T-helper 1 cell treated with Interleukin-12 subunit alpha and Interleukin-12 subunit beta and Interleukin-4 antibody, amounts not matched to agents 30 μg/mL and 1 μg/mL, for 36 hours (primary cell): ENCODE data around the gene HAS3.

Source experiments
- H3K27ac Mint-ChIP-seq: one replicate; pipeline ENCODE4 v1.8.0; 2021; ENCODE audit warnings: mild to moderate bottlenecking, mixed read lengths
- H3K27me3 Mint-ChIP-seq: one replicate; pipeline ENCODE4 v1.8.0; 2021; ENCODE audit warnings: low read depth, mixed read lengths
- H3K36me3 Mint-ChIP-seq: one replicate; pipeline ENCODE4 v1.8.0; 2021; ENCODE audit warnings: low read depth, mixed read lengths
- H3K4me1 Mint-ChIP-seq: one replicate; pipeline ENCODE4 v1.8.0; 2021; ENCODE audit warnings: low read depth, mixed read lengths
- H3K4me3 Mint-ChIP-seq: one replicate; pipeline ENCODE4 v1.8.0; 2021; ENCODE audit warnings: mild to moderate bottlenecking, moderate library complexity, mixed read lengths
- H3K9me3 Mint-ChIP-seq: one replicate; pipeline ENCODE4 v1.8.0; 2021; ENCODE audit warnings: mixed read lengths

HAS3 gene

DNA sequence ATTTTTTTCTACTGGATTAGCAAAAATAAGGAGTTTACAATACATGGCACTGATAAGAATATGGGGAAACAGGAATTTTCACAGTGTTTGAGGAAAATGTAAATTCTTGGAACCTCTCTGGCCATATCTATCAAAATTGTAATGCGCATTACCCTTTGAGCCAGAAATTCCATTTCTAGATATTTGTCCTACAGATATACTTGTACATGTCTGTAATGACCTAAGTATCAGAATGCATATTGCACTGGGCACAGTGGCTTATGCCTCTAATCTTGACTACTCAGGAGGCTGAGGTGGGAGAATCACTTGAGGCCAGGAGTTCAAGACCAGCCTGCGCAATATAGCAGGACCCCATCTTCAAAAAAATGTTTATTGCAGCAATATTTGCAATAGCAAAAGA is 25.8 kb upstream of the HAS3 start:
- no peak overlapping the region for H3K27ac Mint-ChIP-seq
- no peaks in the 10 kb centered on the region for H3K9me3 Mint-ChIP-seq
- no peaks in the 10 kb centered on the region for H3K4me1 Mint-ChIP-seq
- H3K36me3 Mint-ChIP-seq = no peaks in the 10 kb centered on the region
- H3K27me3 Mint-ChIP-seq = no peaks in the 10 kb centered on the region
- H3K4me3 Mint-ChIP-seq = no peak overlapping the region

DNA sequence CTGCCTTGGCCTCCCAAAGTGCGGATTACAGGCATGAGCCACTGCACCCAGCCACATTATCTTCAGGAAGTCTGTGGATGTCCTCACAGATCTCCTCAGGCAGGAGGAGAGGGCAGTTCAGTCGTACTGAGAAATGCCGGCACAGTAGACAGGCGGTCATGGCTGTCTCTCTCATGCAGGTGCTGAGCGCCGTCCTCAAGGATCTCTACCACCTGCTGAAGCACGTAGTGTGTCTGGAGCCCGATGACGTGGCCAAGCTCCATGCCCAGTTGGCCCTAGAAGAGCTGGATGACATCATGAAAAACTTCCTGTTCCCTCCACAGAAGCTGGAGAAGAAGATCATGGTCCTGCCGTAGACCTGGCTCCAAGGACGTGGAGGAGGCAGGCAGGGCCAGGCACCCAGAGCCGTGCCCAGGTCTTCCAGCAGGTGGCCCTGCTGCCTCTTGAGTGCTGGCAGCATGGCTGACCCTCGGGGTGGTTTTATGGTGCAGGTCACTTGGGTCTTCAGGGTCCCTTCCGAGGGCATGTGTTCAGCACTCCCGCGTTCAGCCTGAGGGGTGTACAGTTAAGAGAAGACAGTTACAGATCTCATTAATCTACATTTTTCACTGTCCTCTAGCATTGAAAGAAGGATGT is 22.0 kb upstream of the HAS3 start:
- Mint-ChIP-seq H3K36me3 (no peaks in the 10 kb centered on the region), H3K27me3 (no peaks in the 10 kb centered on the region), H3K27ac (no peak overlapping the region), H3K4me3 (no peak overlapping the region), H3K9me3 (no peaks in the 10 kb centered on the region), H3K4me1 (peaks cover 4% of the 10 kb centered on the region)

DNA sequence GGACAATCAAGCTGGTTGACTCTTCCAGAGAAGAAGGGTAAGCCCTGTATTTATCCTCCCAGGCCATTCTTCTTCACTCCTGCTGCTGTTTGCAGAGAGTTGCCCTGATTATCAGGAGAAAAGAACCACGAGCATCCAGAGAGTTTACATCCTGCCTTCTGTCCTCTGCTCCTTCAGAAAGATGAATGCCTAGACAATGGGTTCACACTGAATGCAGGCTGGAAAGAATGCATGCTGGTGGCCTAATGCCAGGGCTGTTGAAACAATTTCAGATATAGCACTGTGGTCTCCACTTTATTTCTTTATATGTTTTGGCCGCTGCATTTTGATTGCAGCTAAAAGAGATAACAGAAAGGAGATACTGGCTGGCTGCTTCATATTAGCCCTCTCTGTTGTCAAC is 21.2 kb upstream of the HAS3 start:
- Mint-ChIP-seq H3K4me3 (no peak overlapping the region), H3K27ac (no peak overlapping the region), H3K4me1 (peaks cover 6% of the 10 kb centered on the region), H3K27me3 (no peaks in the 10 kb centered on the region), H3K36me3 (no peaks in the 10 kb centered on the region), H3K9me3 (no peaks in the 10 kb centered on the region)

DNA sequence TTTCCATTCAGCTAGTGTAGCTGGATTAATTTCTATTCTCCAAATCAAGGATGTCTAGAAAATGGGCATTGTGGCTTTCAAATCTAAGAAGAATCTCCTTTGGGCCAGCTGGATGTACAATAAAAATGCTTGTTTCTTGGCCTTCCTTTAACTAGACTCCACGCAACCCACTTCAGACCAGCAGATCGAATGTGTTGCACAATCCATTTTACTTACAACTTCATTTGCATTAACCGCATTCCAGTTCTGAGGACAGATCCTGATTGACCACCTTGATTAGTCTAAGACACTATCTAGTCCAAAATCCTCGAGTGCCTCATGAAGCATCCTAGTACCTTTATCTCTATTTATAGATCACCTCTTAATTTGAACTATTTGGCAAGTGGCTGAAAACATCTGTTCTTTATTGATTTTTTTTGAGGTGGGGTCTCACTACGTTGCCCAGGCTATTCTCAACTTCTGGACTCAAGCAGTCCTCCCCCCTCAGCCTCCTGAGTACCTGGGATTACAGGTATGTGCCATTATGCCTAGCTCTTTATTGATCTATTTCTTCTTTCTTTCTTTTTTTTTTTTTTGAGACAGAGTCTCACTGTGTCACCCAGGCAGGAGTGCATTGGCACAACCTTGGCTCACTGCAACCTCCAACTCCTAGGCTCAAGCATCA is 20.3 kb upstream of the HAS3 start:
- Mint-ChIP-seq H3K36me3 (no peaks in the 10 kb centered on the region), H3K4me3 (no peak overlapping the region), H3K27ac (no peak overlapping the region), H3K27me3 (no peaks in the 10 kb centered on the region), H3K9me3 (no peaks in the 10 kb centered on the region), H3K4me1 (peaks cover 6% of the 10 kb centered on the region)

DNA sequence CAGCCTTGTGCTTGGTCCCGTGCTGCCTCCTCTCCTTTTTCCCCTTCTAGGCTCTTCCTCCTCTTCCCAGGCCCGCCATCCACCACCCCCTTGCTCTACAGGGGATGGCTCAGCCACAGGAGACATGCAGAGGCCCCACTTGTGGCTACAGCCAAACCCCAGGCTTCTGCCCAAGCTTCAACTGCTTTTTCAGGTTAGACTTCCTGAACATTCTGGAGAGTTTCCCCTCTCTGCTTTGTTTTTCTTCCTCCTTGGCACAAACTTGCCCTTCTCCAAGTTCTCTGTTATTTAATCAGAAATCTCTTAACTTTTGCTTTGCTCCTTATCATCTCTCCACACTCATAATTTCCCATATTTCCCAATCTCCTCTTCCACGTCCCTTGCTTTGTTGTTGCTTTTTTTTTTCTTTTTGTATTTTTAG is 18.3 kb upstream of the HAS3 start:
- H3K36me3 Mint-ChIP-seq = no peaks in the 10 kb centered on the region
- no peaks in the 10 kb centered on the region for H3K9me3 Mint-ChIP-seq
- no peak overlapping the region for H3K27ac Mint-ChIP-seq
- no peaks in the 10 kb centered on the region for H3K27me3 Mint-ChIP-seq
- no peak overlapping the region for H3K4me3 Mint-ChIP-seq
- H3K4me1 Mint-ChIP-seq = peaks cover 6% of the 10 kb centered on the region

DNA sequence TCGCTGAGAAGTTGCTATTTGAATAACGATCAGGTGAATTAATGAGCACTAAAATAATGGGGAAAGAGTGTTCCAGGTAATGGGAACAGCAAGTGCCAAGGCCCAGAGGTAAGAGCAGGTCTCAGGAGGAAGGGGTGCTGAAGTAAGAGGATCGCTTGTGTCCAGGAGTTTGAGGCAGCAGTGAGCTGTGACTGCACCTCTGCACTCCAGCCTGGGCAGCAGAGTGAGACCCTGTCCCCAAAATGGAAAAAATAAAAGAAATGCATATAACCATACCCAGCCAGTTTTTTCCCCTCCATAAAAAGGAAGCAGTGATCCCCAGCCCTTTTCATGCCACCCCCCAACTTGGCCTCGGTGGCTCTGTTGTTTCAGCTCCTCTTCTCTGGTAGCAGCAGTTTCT is 16.8 kb upstream of the HAS3 start:
- Mint-ChIP-seq H3K4me3 (no peak overlapping the region), H3K27ac (no peak overlapping the region), H3K36me3 (no peaks in the 10 kb centered on the region), H3K4me1 (peaks cover 6% of the 10 kb centered on the region), H3K9me3 (no peaks in the 10 kb centered on the region), H3K27me3 (no peaks in the 10 kb centered on the region)

GRCh38 chr16:69089091-69089910 is 16.2 kb upstream of the HAS3 start:
- H3K27ac Mint-ChIP-seq = no peak overlapping the region
- H3K4me1 Mint-ChIP-seq = peaks cover 6% of the 10 kb centered on the region
- no peak overlapping the region for H3K4me3 Mint-ChIP-seq
- no peaks in the 10 kb centered on the region for H3K27me3 Mint-ChIP-seq
- no peaks in the 10 kb centered on the region for H3K9me3 Mint-ChIP-seq
- H3K36me3 Mint-ChIP-seq = no peaks in the 10 kb centered on the region

DNA sequence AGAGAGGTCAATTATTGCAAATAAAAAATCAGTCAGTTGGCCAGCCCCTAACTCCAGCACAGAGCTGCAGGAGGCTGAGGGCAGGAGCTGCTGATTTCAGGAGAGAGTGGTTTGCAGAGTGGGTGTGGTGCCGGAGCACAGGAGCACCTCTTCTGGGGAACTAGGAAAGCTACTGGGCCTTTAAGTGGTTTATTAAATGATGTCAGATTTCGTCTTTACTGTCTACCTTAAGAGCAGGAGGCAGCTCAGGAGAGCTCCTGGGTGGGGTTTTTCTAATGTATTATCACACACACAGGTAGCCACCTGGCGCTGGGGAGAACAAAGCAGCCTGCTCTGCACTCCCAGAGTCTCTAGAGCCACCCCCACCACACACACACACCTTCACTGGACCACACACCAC is 11.5 kb upstream of the HAS3 start:
- Mint-ChIP-seq H3K27me3 (no peaks in the 10 kb centered on the region), H3K9me3 (no peaks in the 10 kb centered on the region), H3K27ac (no peak overlapping the region), H3K36me3 (no peaks in the 10 kb centered on the region), H3K4me1 (peaks cover 1% of the 10 kb centered on the region), H3K4me3 (no peak overlapping the region)

DNA sequence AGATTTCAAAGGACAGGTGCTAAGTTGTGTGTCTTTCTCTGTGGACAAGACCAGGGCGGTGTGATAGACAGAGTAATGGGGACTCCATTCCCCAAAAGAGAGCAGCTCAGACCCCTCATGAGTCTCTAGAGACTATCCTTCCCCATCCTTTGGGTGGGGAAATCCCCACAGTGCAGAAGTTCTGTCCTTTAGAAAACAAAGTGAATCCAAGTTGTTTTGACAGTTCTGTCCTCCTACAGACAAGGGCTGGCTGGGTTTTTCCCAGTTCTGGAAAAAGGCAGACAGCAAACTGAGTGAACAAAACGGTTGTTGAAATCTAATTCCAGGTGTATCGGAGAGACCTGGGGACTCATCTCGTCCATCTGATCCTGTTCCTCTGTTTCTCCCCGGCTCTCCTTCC is 11.0 kb upstream of the HAS3 start:
- Mint-ChIP-seq H3K4me1 (no peaks in the 10 kb centered on the region), H3K36me3 (no peaks in the 10 kb centered on the region), H3K27ac (no peak overlapping the region), H3K4me3 (no peak overlapping the region), H3K27me3 (no peaks in the 10 kb centered on the region), H3K9me3 (no peaks in the 10 kb centered on the region)

GRCh38 chr16:69095193-69095592 is 10.3 kb upstream of the HAS3 start:
- Mint-ChIP-seq H3K27me3 (no peaks in the 10 kb centered on the region), H3K27ac (no peak overlapping the region), H3K4me1 (no peaks in the 10 kb centered on the region), H3K36me3 (no peaks in the 10 kb centered on the region), H3K4me3 (no peak overlapping the region), H3K9me3 (no peaks in the 10 kb centered on the region)

DNA sequence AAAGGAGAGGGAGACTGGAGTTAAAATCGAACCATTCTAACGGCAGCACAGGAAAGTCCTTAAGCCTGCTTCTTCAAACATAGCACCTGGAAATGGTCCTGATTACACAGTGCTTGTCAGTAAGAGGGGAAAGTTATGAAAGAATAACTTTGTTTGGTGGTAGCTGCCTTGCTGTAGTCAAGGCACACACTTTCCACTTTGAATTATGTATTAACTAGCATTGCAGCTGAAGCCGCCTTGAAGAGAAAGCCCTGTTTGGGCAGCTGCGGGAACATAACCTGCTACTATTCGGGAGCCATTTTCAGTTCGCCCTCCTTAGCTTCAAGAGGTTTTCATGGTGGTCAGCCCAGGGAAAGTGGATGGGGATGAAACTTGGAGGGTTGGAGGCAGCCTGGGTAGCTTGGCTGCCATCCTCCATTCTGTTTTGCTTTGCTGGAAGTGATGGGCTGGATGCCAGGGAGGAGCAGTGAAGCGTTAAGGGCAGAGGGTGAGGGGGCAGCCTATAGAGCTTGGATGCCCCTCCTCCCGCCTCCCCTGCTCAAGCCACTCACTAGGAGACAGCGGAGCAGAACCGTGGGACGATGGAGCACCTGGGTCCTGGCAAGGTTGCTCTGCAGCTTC is 5.3 kb upstream of the HAS3 start:
- H3K4me3 Mint-ChIP-seq = no peak overlapping the region
- H3K9me3 Mint-ChIP-seq = no peaks in the 10 kb centered on the region
- peaks cover 33% of the 10 kb centered on the region for H3K27me3 Mint-ChIP-seq
- H3K27ac Mint-ChIP-seq = no peak overlapping the region
- peaks cover 1% of the 10 kb centered on the region for H3K4me1 Mint-ChIP-seq
- H3K36me3 Mint-ChIP-seq = no peaks in the 10 kb centered on the region

DNA sequence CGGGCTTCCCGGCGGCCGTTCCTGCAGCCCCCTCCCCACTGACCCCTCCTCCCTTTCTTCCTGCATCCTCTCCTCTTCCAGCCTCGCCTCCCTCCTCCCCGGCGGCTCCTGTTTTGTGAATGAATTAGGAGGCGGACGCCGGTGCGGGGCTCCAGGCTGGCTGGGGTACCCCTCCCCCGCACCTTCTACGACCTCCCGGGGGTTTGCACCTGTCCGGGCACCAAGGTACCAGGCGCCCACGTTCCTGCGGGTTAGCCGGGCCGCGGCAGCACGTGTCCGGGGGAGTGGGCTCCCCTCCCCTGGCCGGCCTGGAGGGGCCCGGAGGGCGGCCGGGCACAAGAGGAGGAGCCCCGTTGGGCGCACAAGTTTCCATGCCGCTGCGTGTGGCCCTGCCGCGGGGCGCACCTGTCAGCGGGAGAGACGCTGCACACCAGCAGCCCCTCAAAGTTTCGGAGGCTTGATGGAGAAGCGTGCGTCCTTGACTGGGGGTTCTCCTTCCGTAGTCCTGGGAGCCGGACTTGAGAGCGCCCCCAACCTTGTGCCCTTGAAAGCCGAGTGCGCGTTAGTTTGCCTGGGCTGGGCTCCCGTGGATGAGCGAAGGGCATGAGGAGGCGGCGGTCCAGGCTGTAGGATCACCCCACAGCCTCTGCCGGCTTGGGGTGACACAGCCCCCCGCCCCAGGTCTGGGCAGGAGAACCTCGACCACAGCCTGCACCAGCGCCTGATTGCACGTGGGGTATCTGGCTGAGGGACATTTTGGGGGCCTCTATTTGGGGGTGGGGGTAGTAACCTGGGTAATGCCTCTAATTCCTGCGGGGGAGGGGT is 1.2 kb downstream of the HAS3 start:
- H3K9me3 Mint-ChIP-seq = no peaks in the 10 kb centered on the region
- H3K36me3 Mint-ChIP-seq = peaks cover 8% of the 10 kb centered on the region
- peaks cover 45% of the 10 kb centered on the region for H3K27me3 Mint-ChIP-seq
- peaks cover 12% of the 10 kb centered on the region for H3K4me1 Mint-ChIP-seq
- peak overlapping the region; percentile 51 for H3K4me3 Mint-ChIP-seq
- H3K27ac Mint-ChIP-seq = no peak overlapping the region

- peaks cover 8% of the 10 kb centered on the region for H3K36me3 Mint-ChIP-seq
- no peak overlapping the region for H3K27ac Mint-ChIP-seq
- H3K9me3 Mint-ChIP-seq = no peaks in the 10 kb centered on the region
- H3K4me3 Mint-ChIP-seq = peak overlapping the region; percentile 51
- peaks cover 40% of the 10 kb centered on the region for H3K27me3 Mint-ChIP-seq
- peaks cover 13% of the 10 kb centered on the region for H3K4me1 Mint-ChIP-seq
Observed at GRCh38 chr16:69107316-69107962, 2.0 kb downstream of the HAS3 start.
